ENCODE data around the gene ATP5PD. TPM values are rescaled to one million over a fixed set of nuclear protein-coding genes. Genes with fewer than 3 reads are reported as not detected.

ATP5PD gene
- total and polyA plus RNA-seq, 2 of the 13 experiments (the other 11 are each of a cell fraction or from before 2014, with no cell fraction given): 158 to 428 TPM

DNA sequence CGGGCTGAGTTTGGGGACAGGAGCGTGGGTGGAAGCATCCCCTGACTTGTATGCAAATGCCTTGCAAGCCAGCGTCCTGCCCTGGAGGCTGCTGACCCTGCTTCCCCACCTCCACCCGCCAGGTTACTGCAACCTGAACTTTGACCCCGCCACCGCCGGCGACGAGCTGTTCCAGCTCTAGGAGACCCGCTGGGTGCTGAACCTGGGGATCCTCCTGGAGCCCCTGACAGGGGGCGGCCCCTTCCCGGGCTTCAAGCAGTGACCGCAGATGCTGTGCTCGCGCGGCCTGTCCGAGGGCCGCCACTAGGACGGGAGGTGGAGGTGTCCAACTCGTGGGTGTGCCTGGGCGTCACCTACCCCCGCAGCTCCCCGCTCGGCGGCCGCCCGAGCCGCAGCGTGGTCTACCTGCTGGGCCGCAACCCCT is 30.3 kb upstream of the ATP5PD start (continued):
- TF ChIP-seq, protein P1, sequence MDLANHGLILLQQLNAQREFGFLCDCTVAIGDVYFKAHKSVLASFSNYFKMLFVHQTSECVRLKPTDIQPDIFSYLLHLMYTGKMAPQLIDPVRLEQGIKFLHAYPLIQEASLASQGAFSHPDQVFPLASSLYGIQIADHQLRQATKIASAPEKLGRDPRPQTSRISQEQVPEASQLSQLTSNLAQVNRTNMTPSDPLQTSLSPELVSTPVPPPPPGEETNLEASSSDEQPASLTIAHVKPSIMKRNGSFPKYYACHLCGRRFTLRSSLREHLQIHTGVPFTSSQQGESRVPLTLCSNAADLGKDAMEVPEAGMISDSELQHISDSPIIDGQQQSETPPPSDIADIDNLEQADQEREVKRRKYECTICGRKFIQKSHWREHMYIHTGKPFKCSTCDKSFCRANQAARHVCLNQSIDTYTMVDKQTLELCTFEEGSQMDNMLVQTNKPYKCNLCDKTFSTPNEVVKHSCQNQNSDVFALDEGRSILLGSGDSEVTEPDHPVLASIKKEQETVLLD (CRISPR knock-in tag; IDR thresholded peaks at IDR 0.05; ENCODE audit: low read depth): no peak
- no peak for TF ChIP-seq DZIP1 (CRISPR knock-in tag; IDR thresholded peaks at IDR 0.05)
- TF ChIP-seq, protein P2, sequence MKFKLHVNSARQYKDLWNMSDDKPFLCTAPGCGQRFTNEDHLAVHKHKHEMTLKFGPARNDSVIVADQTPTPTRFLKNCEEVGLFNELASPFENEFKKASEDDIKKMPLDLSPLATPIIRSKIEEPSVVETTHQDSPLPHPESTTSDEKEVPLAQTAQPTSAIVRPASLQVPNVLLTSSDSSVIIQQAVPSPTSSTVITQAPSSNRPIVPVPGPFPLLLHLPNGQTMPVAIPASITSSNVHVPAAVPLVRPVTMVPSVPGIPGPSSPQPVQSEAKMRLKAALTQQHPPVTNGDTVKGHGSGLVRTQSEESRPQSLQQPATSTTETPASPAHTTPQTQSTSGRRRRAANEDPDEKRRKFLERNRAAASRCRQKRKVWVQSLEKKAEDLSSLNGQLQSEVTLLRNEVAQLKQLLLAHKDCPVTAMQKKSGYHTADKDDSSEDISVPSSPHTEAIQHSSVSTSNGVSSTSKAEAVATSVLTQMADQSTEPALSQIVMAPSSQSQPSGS (CRISPR knock-in tag; IDR thresholded peaks at IDR 0.05): no peak
- TF ChIP-seq ZNF235 (CRISPR knock-in tag; IDR thresholded peaks at IDR 0.05; ENCODE audit: borderline replicate concordance): no peak; the same call in 1 of the 2 replicates
- no peak for TF ChIP-seq ZNF253 (CRISPR knock-in tag; IDR thresholded peaks at IDR 0.05; ENCODE audit: borderline replicate concordance)
- TF ChIP-seq PREB (CRISPR knock-in tag; IDR thresholded peaks at IDR 0.05): no peak
- no peak for TF ChIP-seq THYN1 (CRISPR knock-in tag; IDR thresholded peaks at IDR 0.05; ENCODE audit: borderline replicate concordance, low read depth)
- no peak for TF ChIP-seq ZNF354B (CRISPR knock-in tag; IDR thresholded peaks at IDR 0.05)
- TF ChIP-seq, protein P3, sequence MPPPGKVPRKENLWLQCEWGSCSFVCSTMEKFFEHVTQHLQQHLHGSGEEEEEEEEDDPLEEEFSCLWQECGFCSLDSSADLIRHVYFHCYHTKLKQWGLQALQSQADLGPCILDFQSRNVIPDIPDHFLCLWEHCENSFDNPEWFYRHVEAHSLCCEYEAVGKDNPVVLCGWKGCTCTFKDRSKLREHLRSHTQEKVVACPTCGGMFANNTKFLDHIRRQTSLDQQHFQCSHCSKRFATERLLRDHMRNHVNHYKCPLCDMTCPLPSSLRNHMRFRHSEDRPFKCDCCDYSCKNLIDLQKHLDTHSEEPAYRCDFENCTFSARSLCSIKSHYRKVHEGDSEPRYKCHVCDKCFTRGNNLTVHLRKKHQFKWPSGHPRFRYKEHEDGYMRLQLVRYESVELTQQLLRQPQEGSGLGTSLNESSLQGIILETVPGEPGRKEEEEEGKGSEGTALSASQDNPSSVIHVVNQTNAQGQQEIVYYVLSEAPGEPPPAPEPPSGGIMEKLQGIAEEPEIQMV (CRISPR knock-in tag; IDR thresholded peaks at IDR 0.05; ENCODE audit: low read depth): no peak
- no peak for TF ChIP-seq MTF2 (CRISPR knock-in tag; IDR thresholded peaks at IDR 0.05; ENCODE audit: borderline replicate concordance)
- no peak for TF ChIP-seq ATRX (CRISPR knock-in tag; IDR thresholded peaks at IDR 0.05; ENCODE audit: borderline replicate concordance)
- peak; percentile 56 for TF ChIP-seq PHF8 (CRISPR knock-in tag; IDR thresholded peaks at IDR 0.05)
- TF ChIP-seq ZNF224 (CRISPR knock-in tag; IDR thresholded peaks at IDR 0.05): no peak
- TF ChIP-seq TEAD3 (CRISPR knock-in tag; optimal IDR thresholded peaks at IDR 0.05; ENCODE audit: borderline replicate concordance): peak; percentile 46
- TF ChIP-seq MAZ (IDR thresholded peaks at IDR 0.05; ENCODE audit: borderline replicate concordance, low read depth, low read length): no peak
- peak; percentile 64; the same call in 1 of the 2 replicates for TF ChIP-seq MAZ (CRISPR knock-in tag; IDR thresholded peaks at IDR 0.05; ENCODE audit: low read depth)
- TF ChIP-seq HIVEP1 (CRISPR knock-in tag; IDR thresholded peaks at IDR 0.05): peak; percentile 94; the same call in 1 of the 2 replicates
- 0 out of 2 replicates have a peak, but pooled peaks have one; percentile 9 for TF ChIP-seq NFYC (CRISPR knock-in tag; IDR thresholded peaks at IDR 0.05)
- no peak for TF ChIP-seq NFATC3 (CRISPR knock-in tag; IDR thresholded peaks at IDR 0.05)
- no peak for TF ChIP-seq ZNF792 (CRISPR knock-in tag; IDR thresholded peaks at IDR 0.05)
- no peak for TF ChIP-seq ZNF260 (CRISPR knock-in tag; IDR thresholded peaks at IDR 0.05; ENCODE audit: borderline replicate concordance, low read depth)
- no peak for TF ChIP-seq IKZF1 (IDR thresholded peaks at IDR 0.05)
